HL-60 (cell line): Measurements from ENCODE around the gene ATP11B.

Experiments
- DNase-seq, 2 experiments: peaks; one replicate each; pipeline ENCODE4 v3.0.0-alpha.2; 2010 to 2020; ENCODE audit warnings: low read depth in 1 of 2, low spot score in 1 of 2
- H3K27ac ChIP-seq: fragments of 250-450 bp; sonication (Bioruptor Pico); replicated peaks from 2 replicates; pipeline ENCODE4 v1.5.1; 2020; ENCODE audit warnings: mild to moderate bottlenecking, moderate library complexity
- H3K27me3 ChIP-seq: fragments of 250-450 bp; sonication (Bioruptor Pico); 2 replicates; pipeline ENCODE4 v1.5.1; 2021; ENCODE audit warnings: mild to moderate bottlenecking, moderate library complexity; ENCODE audit not compliant: insufficient read depth, poor library complexity, severe bottlenecking
- H3K4me3 ChIP-seq: replicated peaks from 2 replicates; pipeline ENCODE4 v1.5.1; 2011; ENCODE audit warnings: mild to moderate bottlenecking, control low read depth, low read length; ENCODE audit not compliant: insufficient read depth
- CTCF ChIP-seq: IDR thresholded peaks from one replicate; pipeline ENCODE4 v1.5.1; 2011; ENCODE audit warnings: low read length, control low read depth, inconsistent platforms; ENCODE audit not compliant: insufficient read depth
- GABPA ChIP-seq: IDR thresholded peaks from 2 replicates; pipeline ENCODE4 v1.6.1; 2012; ENCODE audit warnings: low read depth
- POLR2AphosphoS5 ChIP-seq: IDR thresholded peaks from 2 replicates; pipeline ENCODE4 v1.6.1; 2012; ENCODE audit warnings: low read depth
- REST ChIP-seq: IDR thresholded peaks from 2 replicates; pipeline ENCODE4 v1.6.1; 2012; ENCODE audit warnings: low read depth; ENCODE audit not compliant: insufficient replicate concordance
- SPI1 ChIP-seq: IDR thresholded peaks from 2 replicates; pipeline ENCODE4 v1.6.1; 2012; ENCODE audit warnings: low read depth, mild to moderate bottlenecking, borderline replicate concordance

The ATP11B gene

GRCh38 chr3:182794455-182795388, 1.4 kb downstream of the ATP11B start:
- no peak for DNase-seq
- Histone ChIP-seq H3K27me3 (no peaks in the 10 kb centered on the region), H3K27ac (peak overlapping the region; percentile 97), H3K4me3 (peak overlapping the region; percentile 60)
- TF ChIP-seq REST: no peak
- TF ChIP-seq GABPA: no peak

DNA sequence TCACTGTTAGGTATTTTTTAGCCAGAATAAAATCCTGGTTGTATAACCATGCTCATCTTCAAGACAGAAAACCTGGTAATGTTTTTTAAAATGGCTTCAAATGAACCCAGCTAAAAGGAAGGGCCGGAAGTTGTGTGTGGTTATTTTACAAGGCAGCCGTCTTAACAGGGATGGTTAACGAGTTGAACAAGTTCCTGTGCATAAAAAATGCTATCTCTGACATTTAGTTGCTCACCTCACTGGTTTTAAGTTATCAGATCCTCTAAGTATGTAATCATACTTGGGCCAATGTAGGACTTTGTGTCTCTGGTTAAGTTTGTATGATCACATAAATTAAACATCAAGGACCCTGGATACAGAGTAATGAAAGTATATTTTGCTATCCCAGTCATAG, 2.1 kb downstream of the ATP11B start:
- TF ChIP-seq POLR2AphosphoS5 (no peak), CTCF (no peak), REST (no peak), SPI1 (no peak), GABPA (no peak)
- peak overlapping the region; percentile 60 for H3K4me3 ChIP-seq
- no peaks in the 10 kb centered on the region for H3K27me3 ChIP-seq
- DNase-seq: peak in 1 of 2 experiments; percentile 45
- peak overlapping the region; percentile 97 for H3K27ac ChIP-seq

GRCh38 chr3:182796310-182796709, 3.0 kb downstream of the ATP11B start:
- DNase-seq: no peak
- Histone ChIP-seq H3K4me3 (no peak overlapping the region), H3K27me3 (no peaks in the 10 kb centered on the region), H3K27ac (no peak overlapping the region; the same call in 1 of the 2 replicates)
- TF ChIP-seq POLR2AphosphoS5 (no peak), REST (no peak), CTCF (no peak), GABPA (no peak), SPI1 (no peak)
